HAP-1 (cell line): ENCODE measurements around the gene STOM.

Experiments
- DNase-seq, 2 experiments: peaks; one replicate each; pipeline ENCODE4 v3.0.0-alpha.2; 2016 to 2020; ENCODE audit warnings: low spot score in 2 of 2
- H3K27me3 ChIP-seq: fragments of 250-450 bp; sonication (Bioruptor Pico); 2 replicates; pipeline ENCODE4 v1.5.1; 2020; ENCODE audit warnings: low read depth, mild to moderate bottlenecking, moderate library complexity
- H3K36me3 ChIP-seq: fragments of 250-450 bp; sonication (Bioruptor Pico); replicated peaks from 2 replicates; pipeline ENCODE4 v1.5.1; 2020; ENCODE audit warnings: mild to moderate bottlenecking
- H3K4me1 ChIP-seq: fragments of 250-450 bp; sonication (Bioruptor Pico); 2 replicates; pipeline ENCODE4 v1.5.1; 2020; ENCODE audit warnings: mild to moderate bottlenecking
- H3K4me3 ChIP-seq: fragments of 250-450 bp; sonication (Bioruptor Pico); 2 replicates; pipeline ENCODE4 v1.5.1; 2020; ENCODE audit warnings: mild to moderate bottlenecking, moderate library complexity
- H3K9me3 ChIP-seq: fragments of 250-450 bp; sonication (Bioruptor Pico); 2 replicates; pipeline ENCODE4 v1.5.1; 2020; ENCODE audit warnings: mild to moderate bottlenecking, moderate library complexity
- in situ Hi-C: fragments of 300-500 bp; cut with MboI; formaldehyde crosslinking; loops from 3 replicates; pipeline ENCODE4 v1.14.3; 2020; ENCODE audit warnings: low sequenced_read_pairs, inconsistent platforms, mixed read lengths

Gene STOM

DNA sequence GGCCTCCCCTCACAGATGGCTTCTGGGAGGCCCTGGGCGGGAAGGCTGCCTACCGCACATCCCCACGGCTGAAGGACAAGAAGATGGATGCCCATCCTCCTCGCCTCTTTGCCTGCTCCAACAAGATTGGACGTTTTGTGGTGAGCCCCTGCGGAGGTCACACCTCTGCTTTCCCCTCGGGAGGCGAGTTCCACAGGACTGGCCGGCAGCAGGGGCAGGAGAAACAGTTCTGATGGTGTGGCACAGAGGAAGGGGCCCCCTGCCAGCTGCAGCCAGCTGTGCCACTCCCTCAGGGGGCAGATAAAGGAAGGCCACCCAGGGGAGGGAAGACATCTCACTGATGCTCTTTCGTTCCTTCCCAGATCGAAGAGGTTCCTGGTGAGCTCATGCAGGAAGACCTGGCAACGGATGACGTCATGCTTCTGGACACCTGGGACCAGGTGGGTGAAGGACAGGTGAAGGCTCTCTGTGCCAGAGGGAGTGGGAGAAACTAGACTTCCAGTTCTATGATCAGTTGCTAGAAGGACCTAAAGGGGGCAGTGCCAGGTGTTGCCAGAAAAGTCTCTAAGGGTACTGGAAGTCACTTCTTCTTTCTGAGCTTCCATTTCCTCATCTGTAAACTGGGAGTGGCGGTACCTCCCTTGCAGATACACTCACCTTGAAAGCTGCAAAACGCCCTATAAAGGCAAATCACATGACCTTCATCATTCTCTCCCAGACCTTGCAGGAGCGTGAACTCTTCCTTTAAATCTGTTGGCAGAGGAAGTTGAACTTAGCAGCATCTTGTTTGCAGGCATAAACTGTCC lies 41.0 kb downstream of the STOM start:
- no peaks in the 10 kb centered on the region for H3K9me3 ChIP-seq
- H3K27me3 ChIP-seq: no peaks in the 10 kb centered on the region
- in situ Hi-C loops: no loop called here
- H3K36me3 ChIP-seq: no peaks in the 10 kb centered on the region
- no peak for DNase-seq
- H3K4me3 ChIP-seq: no peak overlapping the region
- no peaks in the 10 kb centered on the region for H3K4me1 ChIP-seq

DNA sequence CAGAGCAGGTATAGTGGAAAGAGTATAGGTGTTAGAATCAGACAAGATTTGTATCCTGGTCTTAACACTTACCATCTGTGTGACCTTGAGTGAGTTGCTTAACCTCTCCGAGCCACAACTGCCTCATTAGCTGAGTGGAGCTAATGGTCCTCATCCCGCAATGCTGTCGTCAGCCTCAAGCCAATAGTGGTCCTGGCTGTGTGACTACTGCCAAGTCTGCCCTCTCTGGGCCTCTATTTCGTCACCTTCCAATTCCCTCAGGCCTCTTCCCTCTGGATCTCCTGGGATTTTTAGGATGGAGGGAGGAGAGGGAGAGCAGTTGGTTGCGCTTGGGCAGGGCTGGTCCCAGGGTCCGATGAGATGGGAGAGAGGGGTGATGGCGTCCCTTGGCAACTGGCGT lies 41.6 kb downstream of the STOM start:
- Histone ChIP-seq H3K36me3 (no peaks in the 10 kb centered on the region), H3K9me3 (no peaks in the 10 kb centered on the region), H3K4me1 (no peaks in the 10 kb centered on the region), H3K4me3 (no peak overlapping the region), H3K27me3 (no peaks in the 10 kb centered on the region)
- in situ Hi-C loops: no loop called here
- DNase-seq: no peak

DNA sequence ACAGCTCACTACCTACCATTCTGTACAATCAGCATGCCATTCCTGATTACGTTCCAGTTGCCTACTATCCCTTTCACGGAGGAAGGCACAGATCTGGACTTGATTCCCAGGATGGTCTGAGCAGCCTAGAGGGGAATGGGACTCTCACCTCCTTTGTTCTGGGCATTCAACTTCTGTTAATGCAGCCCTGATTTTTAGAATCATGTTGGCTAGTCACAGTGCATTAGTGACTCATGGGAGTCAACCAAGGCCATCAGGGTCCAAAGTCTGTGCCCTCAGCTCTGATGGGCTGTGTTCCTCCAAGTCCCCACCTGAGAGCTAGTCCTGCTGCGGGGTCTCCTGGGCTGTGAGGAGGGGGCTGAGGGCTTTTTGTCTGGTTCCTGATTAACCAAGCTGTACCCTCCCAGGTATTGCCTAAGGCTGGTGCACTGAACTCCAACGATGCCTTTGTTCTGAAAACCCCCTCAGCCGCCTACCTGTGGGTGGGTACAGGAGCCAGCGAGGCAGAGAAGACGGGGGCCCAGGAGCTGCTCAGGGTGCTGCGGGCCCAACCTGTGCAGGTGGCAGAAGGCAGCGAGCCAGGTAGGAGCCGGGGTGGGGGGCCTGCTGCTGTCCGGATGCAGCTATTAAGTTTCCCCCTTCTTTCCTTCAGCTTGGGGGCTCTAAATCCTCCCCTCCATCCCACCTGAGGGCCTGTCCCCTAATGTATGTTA lies 43.0 kb downstream of the STOM start:
- no peak for DNase-seq
- Histone ChIP-seq H3K27me3 (no peaks in the 10 kb centered on the region), H3K9me3 (no peaks in the 10 kb centered on the region), H3K4me3 (no peak overlapping the region), H3K4me1 (no peaks in the 10 kb centered on the region), H3K36me3 (no peaks in the 10 kb centered on the region)
- in situ Hi-C loops: no loop called here

DNA sequence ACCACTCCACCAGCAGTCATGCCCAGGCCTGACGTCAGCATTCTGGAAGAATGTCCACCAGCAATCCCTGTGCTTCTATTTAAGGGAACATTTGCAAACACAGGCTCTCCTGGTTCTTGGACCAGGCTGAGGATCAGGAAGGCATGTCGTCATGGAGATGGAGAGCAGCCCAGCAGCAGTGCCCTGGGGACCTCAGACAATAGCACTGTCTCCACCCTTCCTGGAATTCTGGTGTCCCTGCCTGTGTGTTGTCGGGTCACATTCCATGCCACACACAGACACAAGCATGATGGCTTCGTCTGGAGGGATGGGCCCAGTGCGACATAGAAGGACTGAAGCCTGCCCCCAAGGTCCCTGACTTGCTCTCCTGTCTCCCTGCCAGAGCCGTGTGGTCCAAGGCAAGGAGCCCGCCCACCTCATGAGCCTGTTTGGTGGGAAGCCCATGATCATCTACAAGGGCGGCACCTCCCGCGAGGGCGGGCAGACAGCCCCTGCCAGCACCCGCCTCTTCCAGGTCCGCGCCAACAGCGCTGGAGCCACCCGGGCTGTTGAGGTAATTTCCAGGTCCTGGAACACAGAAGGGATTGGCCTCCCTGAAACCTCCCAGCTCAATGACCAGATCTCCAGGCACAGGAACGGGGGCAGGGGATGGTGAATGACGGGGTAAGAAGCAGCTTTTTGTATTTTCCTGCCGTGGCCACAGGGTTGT lies 43.8 kb downstream of the STOM start:
- in situ Hi-C loops: no loop called here
- no peaks in the 10 kb centered on the region for H3K9me3 ChIP-seq
- no peaks in the 10 kb centered on the region for H3K36me3 ChIP-seq
- H3K4me1 ChIP-seq: no peaks in the 10 kb centered on the region
- H3K4me3 ChIP-seq: no peak overlapping the region
- no peaks in the 10 kb centered on the region for H3K27me3 ChIP-seq
- DNase-seq: peak in 1 of 2 experiments; percentile 24

DNA sequence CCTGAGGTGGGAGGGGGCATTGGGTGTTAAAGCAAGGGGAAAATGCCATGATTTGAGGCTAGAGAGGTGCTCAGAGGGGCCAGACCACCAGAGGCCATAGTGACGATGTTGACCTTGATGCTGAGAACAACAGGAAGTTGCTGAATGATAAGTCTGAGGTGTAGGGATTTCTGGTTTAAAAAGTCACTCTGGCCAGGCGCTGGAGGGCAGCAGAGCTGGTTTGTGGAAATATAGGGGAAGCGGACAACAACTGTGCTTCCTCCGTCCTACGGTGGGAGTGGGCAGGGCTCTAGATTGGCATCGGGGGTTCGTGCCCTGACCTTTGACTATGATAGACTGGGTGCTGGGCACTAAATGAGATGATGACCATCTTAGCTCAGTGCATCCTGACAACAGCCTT lies 44.7 kb downstream of the STOM start:
- Histone ChIP-seq H3K4me1 (no peaks in the 10 kb centered on the region), H3K27me3 (no peaks in the 10 kb centered on the region), H3K4me3 (no peak overlapping the region), H3K36me3 (no peaks in the 10 kb centered on the region), H3K9me3 (no peaks in the 10 kb centered on the region)
- no peak for DNase-seq
- in situ Hi-C loops: no loop called here

DNA sequence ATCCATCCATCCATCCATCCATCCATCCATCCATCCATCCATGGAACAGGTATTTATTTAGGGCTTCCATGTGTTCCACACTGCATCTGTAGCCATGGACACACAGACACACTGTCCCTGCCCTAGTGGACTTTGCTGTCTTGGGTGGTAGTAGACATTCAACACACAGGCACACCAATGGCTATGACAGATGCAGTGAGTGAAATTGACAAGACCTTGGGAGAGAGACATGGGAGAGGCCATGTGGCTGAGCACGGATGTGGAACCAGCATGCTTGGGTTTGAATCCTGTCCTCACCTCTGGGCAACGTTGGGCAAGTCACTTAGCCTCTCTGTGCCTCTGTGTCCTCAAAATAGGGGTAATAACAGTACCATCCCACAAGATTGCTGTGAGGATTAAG lies 45.3 kb downstream of the STOM start:
- Histone ChIP-seq H3K36me3 (no peaks in the 10 kb centered on the region), H3K4me1 (no peaks in the 10 kb centered on the region), H3K4me3 (no peak overlapping the region), H3K27me3 (no peaks in the 10 kb centered on the region), H3K9me3 (no peaks in the 10 kb centered on the region)
- DNase-seq: no peak
- in situ Hi-C loops: loop anchor here (5.0 kb wide), 1 partner anchor 73 kb away; no protein-coding TSS in a partner anchor

DNA sequence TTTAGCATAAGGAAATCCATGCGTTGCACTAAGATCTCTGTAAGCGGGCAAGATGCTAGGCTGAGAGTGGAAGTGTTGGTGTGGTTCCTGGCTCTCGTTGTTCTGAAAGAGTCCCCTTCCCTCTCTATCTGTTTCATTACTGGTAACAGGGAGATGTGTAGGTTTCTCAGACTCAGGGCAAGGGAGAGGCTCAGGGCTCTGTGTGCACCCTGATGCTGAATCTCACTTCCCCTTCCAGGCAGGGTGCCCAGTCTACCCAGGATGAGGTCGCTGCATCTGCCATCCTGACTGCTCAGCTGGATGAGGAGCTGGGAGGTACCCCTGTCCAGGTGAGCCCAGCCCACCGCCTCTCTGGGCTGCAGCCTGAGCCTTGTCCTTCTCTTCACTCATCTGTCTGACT lies 45.7 kb downstream of the STOM start:
- Histone ChIP-seq H3K4me1 (no peaks in the 10 kb centered on the region), H3K9me3 (no peaks in the 10 kb centered on the region), H3K36me3 (no peaks in the 10 kb centered on the region), H3K4me3 (no peak overlapping the region), H3K27me3 (no peaks in the 10 kb centered on the region)
- in situ Hi-C loops: loop anchor here (5.0 kb wide), 1 partner anchor 73 kb away; no protein-coding TSS in a partner anchor
- no peak for DNase-seq

DNA sequence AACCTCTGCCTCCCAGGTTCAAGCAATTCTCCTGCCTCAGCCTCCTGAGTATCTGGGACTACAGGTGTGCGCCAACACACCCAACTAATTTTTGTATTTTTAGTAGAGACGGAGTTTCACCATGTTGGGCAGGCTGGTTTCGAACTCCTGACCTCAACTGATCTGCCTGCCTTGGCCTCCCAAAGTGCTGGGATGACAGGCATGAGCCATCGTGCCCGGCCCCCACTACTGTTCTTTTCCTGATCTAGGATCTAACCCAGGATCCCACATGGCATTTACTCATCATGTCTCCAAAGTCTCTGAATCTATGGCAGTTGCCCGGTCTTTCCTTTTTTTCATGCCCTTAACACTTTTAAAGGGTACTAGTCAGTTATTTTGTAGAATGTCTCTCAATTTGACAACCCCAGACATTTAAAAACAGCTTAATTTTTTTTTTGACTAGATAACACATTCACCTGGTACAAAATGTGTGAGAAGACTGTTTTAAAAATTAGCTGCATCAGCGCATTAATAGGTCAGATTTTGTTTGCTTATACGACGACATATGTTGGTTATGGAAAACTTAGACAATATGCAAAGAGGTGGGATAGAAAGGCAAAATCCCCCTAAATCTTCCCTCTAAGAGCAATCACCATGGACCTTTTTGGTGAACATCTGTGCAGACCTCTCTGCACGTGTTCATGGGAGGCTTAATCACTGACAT lies 46.5 kb downstream of the STOM start:
- in situ Hi-C loops: loop anchor here (5.0 kb wide), 1 partner anchor 74 kb away; no protein-coding TSS in a partner anchor
- no peak for DNase-seq
- no peaks in the 10 kb centered on the region for H3K4me1 ChIP-seq
- no peaks in the 10 kb centered on the region for H3K36me3 ChIP-seq
- H3K27me3 ChIP-seq: no peaks in the 10 kb centered on the region
- H3K4me3 ChIP-seq: no peak overlapping the region
- H3K9me3 ChIP-seq: no peaks in the 10 kb centered on the region

DNA sequence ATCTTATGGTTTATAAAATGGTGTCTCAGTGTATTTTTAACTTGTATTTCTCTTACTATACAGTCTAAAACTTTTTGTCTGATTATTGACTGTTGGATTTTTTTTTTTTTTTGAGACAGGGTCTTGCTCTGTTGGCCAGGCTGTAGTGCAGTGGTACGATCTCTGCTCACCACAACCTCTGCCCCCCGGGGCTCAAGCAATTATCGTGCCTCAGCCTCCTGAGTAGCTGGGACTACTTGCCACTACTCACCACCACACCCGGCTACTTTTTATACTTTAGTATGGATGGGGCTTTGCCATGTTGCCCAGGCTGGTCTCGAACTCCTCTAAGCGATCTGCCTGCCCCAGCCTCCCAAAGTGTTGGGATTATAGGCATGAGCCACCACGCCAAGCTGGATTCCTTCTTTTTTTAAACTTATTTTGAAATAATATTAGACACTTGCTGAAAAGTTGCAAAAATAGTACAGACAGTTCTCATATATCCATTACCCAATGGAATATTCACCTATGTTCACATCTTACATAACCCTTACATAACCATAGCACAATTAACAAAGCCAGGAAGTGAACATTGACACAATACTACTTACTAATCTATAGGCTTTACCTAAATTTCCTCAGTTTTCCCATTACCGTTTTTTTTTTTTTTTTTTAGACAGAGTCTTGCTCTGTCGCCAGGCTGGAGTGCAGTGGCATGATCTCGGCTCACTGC lies 47.2 kb downstream of the STOM start:
- Histone ChIP-seq H3K4me3 (no peak overlapping the region), H3K27me3 (no peaks in the 10 kb centered on the region), H3K9me3 (no peaks in the 10 kb centered on the region), H3K36me3 (no peaks in the 10 kb centered on the region), H3K4me1 (no peaks in the 10 kb centered on the region)
- in situ Hi-C loops: loop anchor here (5.0 kb wide), 1 partner anchor 74 kb away; no protein-coding TSS in a partner anchor
- DNase-seq: no peak

DNA sequence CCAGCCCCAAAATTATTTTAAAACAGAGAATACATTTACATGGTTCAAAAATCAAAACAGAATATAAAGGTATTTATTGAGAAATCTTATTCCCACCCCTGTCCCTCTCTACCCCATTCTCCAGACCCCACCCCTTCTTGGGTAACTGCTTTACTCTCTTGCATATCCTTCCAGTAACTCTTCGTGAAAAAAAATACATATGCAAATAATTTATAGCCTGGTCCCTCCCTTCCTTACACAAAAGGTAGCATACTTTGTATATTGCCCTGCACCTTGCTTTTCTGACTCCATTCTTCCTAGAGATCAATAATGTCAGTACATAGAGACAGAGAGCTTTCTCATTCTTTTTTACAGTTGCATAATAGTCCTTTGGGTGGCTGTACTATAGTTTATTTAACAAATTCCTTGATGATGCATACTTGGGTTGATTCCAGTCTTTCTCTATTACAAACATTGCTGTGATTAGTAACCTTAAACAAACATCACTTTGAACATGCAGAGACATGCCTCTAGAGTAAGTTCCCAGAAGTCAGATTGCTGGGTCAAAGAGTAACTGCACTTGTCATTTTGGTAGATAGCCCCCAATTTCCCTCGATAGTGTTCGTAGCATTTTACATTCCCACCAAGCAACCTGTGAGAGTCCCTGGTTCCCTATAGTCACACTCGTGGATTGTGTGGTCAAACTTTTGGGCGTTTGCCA lies 47.9 kb downstream of the STOM start:
- peak in 1 of 2 experiments; percentile 3 for DNase-seq
- in situ Hi-C loops: loop anchor here (5.0 kb wide), 1 partner anchor 75 kb away; no protein-coding TSS in a partner anchor
- Histone ChIP-seq H3K9me3 (no peaks in the 10 kb centered on the region), H3K27me3 (no peaks in the 10 kb centered on the region), H3K4me3 (no peak overlapping the region), H3K36me3 (no peaks in the 10 kb centered on the region), H3K4me1 (no peaks in the 10 kb centered on the region)

DNA sequence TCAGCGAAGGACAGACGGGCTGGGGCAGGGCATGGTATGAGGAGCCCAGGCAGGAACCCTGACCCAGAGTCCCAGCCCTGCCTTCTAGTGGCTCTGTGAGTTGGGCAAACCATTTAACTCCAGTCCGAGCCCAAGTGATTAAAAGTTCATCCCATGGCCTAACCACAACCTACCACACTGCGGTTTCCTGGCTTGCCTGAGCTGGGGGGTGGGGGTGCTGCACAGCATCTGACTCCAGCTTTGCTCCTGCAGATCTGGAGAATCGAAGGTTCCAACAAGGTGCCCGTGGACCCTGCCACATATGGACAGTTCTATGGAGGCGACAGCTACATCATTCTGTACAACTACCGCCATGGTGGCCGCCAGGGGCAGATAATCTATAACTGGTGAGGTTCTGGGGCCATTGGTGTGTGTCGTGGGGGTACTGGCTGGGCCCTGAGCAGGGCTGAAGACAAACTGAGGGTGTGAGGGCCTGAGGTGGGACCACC lies 49.0 kb downstream of the STOM start:
- H3K36me3 ChIP-seq: no peaks in the 10 kb centered on the region
- no peaks in the 10 kb centered on the region for H3K27me3 ChIP-seq
- in situ Hi-C loops: loop anchor here (5.0 kb wide), 1 partner anchor 76 kb away; no protein-coding TSS in a partner anchor
- no peak overlapping the region for H3K4me3 ChIP-seq
- no peak for DNase-seq
- H3K4me1 ChIP-seq: no peaks in the 10 kb centered on the region
- no peaks in the 10 kb centered on the region for H3K9me3 ChIP-seq

DNA sequence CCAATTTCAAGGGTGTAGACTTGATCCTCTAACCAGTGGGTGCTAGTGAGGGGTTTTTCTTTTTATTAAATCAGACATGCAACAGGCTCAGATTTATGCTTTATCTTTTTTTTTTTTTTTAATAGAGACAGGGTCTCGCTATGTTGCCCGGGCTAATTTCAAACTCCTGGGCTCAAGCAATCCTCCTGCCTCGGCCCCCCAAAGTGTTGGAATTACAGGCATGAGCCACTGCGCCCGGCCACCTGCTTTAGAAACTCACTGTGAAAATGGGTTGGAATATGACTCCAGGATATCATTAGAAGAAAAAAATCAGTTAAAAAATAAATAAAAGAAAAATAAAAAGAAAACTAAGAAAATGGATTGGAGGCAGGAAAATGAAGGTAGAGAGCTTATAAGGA lies 50.7 kb downstream of the STOM start:
- H3K9me3 ChIP-seq: no peaks in the 10 kb centered on the region
- no peaks in the 10 kb centered on the region for H3K4me1 ChIP-seq
- DNase-seq: no peak
- H3K27me3 ChIP-seq: no peaks in the 10 kb centered on the region
- in situ Hi-C loops: no loop called here
- H3K4me3 ChIP-seq: no peak overlapping the region
- no peaks in the 10 kb centered on the region for H3K36me3 ChIP-seq
